ENCODE data around the gene FLRT2.

FLRT2 gene

DNA sequence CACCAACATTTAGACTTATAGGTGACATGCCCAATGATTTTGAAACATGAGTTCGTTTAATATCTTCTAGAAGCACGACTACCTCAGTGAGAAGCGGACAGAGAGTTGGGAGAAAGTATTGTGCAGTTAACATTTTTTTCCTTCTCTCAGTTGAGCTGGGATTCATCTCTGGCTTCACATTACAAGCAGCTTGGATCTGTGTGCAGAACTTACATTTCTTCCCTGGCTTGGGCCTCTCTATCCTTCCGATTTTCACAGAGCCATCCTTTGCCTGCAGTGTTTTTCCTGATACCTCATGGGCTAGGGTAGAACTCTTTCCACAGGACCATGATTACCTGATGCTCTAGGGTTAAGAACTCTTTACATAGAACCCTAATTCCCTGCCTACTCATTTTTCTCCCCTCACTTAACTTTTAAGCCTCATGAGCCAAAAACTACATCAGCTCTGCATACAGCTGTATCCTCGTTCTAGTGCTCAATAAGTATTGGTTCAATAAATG lies 86.5 kb downstream of the FLRT2 start:
- Histone ChIP-seq H3K27me3 (ENCODE audit: control insufficient read depth, low read length) (no peaks in the 10 kb centered on the region), H3K79me2 (ENCODE audit: control insufficient read depth, low read length) (no peaks in the 10 kb centered on the region), H4K20me1 (ENCODE audit: control insufficient read depth, insufficient read depth, low read depth, low read length) (no peaks in the 10 kb centered on the region), H3K36me3 (ENCODE audit: control insufficient read depth, low read length) (no peaks in the 10 kb centered on the region), H3K27ac (ENCODE audit: low read depth, low read length) (no peak overlapping the region), H3K4me1 (ENCODE audit: control insufficient read depth, low read length) (no peaks in the 10 kb centered on the region), H3F3A (ENCODE audit: control insufficient read depth, insufficient read depth) (no peaks in the 10 kb centered on the region), H3K9me3 (ENCODE audit: control insufficient read depth, insufficient read depth, low read length) (peaks cover under 1% of the 10 kb centered on the region; the same call in 1 of the 2 replicates), H3K4me3 (ENCODE audit: low read length) (no peak overlapping the region), H3K9me2 (replicated peaks; ENCODE audit: control insufficient read depth, low read length) (no peaks in the 10 kb centered on the region), H3K4me2 (ENCODE audit: low read length) (no peak overlapping the region)
- no peak for TF ChIP-seq CTCF (IDR thresholded peaks at IDR 0.05; ENCODE audit: low read depth, low read length, poor library complexity, severe bottlenecking)
- TF ChIP-seq EZH2phosphoT487 (IDR thresholded peaks at IDR 0.05; ENCODE audit: borderline replicate concordance, low read length) = no peak

DNA sequence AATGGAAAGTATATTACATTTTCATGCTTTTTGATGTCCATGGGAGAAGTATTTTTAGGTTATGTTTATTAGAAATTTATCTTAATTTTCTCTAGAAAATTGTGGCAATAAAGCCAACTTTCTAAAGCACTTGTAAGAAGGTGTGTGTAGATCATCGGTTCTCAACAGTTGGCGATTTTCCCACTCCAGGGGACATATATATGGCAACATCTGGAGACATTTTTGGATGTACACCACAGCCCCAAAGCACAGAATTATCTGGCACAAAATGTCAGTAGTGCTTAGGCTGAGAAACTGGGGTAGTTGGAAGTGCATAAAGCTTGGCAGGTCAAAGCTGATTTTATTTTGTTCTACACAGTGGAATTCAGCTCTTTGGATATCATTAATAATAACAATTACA lies 86.9 kb downstream of the FLRT2 start:
- H3F3A ChIP-seq (ENCODE audit: control insufficient read depth, insufficient read depth) = no peaks in the 10 kb centered on the region
- no peak for TF ChIP-seq EZH2phosphoT487 (IDR thresholded peaks at IDR 0.05; ENCODE audit: borderline replicate concordance, low read length)
- no peak for TF ChIP-seq CTCF (IDR thresholded peaks at IDR 0.05; ENCODE audit: low read depth, low read length, poor library complexity, severe bottlenecking)
- H3K27me3 ChIP-seq (ENCODE audit: control insufficient read depth, low read length) = no peaks in the 10 kb centered on the region
- no peaks in the 10 kb centered on the region for H3K4me1 ChIP-seq (ENCODE audit: control insufficient read depth, low read length)
- no peak overlapping the region for H3K4me3 ChIP-seq (ENCODE audit: low read length)
- peaks cover 5% of the 10 kb centered on the region; the same call in 1 of the 2 replicates for H3K9me3 ChIP-seq (ENCODE audit: control insufficient read depth, insufficient read depth, low read length)
- H4K20me1 ChIP-seq (ENCODE audit: control insufficient read depth, insufficient read depth, low read depth, low read length) = no peaks in the 10 kb centered on the region
- H3K9me2 ChIP-seq (replicated peaks; ENCODE audit: control insufficient read depth, low read length) = no peaks in the 10 kb centered on the region
- no peaks in the 10 kb centered on the region for H3K79me2 ChIP-seq (ENCODE audit: control insufficient read depth, low read length)
- H3K4me2 ChIP-seq (ENCODE audit: low read length) = no peak overlapping the region
- H3K27ac ChIP-seq (ENCODE audit: low read depth, low read length) = no peak overlapping the region
- H3K36me3 ChIP-seq (ENCODE audit: control insufficient read depth, low read length) = no peaks in the 10 kb centered on the region

DNA sequence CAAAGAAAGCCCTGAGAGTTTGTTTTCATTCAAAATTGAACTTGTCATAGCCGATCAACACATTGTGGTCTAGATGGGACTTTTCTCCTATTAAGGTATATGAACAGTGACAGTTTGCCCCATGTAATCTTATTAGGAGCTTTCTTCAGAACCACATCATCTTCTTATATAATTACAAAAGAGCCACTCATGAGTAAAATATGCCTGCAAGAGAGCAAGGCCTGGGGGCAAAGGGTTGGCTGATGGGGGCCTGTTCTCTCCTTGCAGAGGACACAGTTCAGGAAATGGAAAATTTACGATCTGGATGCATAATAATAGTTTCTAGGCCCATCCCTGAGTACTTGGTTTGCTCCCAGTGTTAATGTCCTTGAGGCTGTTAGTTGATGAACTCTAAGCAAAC lies 87.8 kb downstream of the FLRT2 start:
- Histone ChIP-seq H3K9me3 (ENCODE audit: control insufficient read depth, insufficient read depth, low read length) (peaks cover 6% of the 10 kb centered on the region; the same call in 1 of the 2 replicates), H3K36me3 (ENCODE audit: control insufficient read depth, low read length) (no peaks in the 10 kb centered on the region), H3K4me1 (ENCODE audit: control insufficient read depth, low read length) (no peaks in the 10 kb centered on the region), H3K79me2 (ENCODE audit: control insufficient read depth, low read length) (no peaks in the 10 kb centered on the region), H4K20me1 (ENCODE audit: control insufficient read depth, insufficient read depth, low read depth, low read length) (no peaks in the 10 kb centered on the region), H3K27ac (ENCODE audit: low read depth, low read length) (no peak overlapping the region), H3F3A (ENCODE audit: control insufficient read depth, insufficient read depth) (no peaks in the 10 kb centered on the region), H3K4me3 (ENCODE audit: low read length) (no peak overlapping the region), H3K4me2 (ENCODE audit: low read length) (no peak overlapping the region), H3K27me3 (ENCODE audit: control insufficient read depth, low read length) (no peaks in the 10 kb centered on the region), H3K9me2 (replicated peaks; ENCODE audit: control insufficient read depth, low read length) (no peaks in the 10 kb centered on the region)
- TF ChIP-seq CTCF (IDR thresholded peaks at IDR 0.05; ENCODE audit: low read depth, low read length, poor library complexity, severe bottlenecking) (no peak), EZH2phosphoT487 (IDR thresholded peaks at IDR 0.05; ENCODE audit: borderline replicate concordance, low read length) (no peak)

Measured in DOHH2 (cell line).